DMS79 treated with DMSO at 0.1 percent for 48 hours (cell line): Measurements from ENCODE around the gene LSM12.

Source experiments
- DNase-seq: peaks from one replicate; lab custom pipeline; 2025; lab: John Stamatoyannopoulos, UW

Gene LSM12

GRCh38 chr17:43987131-43988021 is 79.1 kb downstream of the LSM12 start:
- DNase-seq, result no peak

- DNase-seq, result no peak
Measured at GRCh38 chr17:43986225-43986981, 80.1 kb downstream of the LSM12 start.

GRCh38 chr17:43984521-43984920 is 82.0 kb downstream of the LSM12 start:
- DNase-seq, result no peak
